NB4 (cell line): ENCODE results near the gene CHST5.

Experiments used
- DNase-seq: peaks from one replicate; pipeline ENCODE4 v3.0.0; 2010; ENCODE audit warnings: low read depth
- H3K4me3 ChIP-seq: one replicate; pipeline ENCODE4 v1.5.1; 2011; ENCODE audit warnings: mild to moderate bottlenecking, low read depth, low read length, moderate library complexity
- CTCF ChIP-seq: IDR thresholded peaks from one replicate; pipeline ENCODE4 v1.5.1; 2012; ENCODE audit warnings: low read depth, low read length
- MAX ChIP-seq: IDR thresholded peaks from 2 replicates; pipeline ENCODE4 v1.6.1; 2011; ENCODE audit warnings: low read depth, low read length
- MYC ChIP-seq: IDR thresholded peaks from 2 replicates; pipeline ENCODE4 v1.6.1; 2011; ENCODE audit warnings: low read depth, low read length
- POLR2A ChIP-seq: IDR thresholded peaks from 2 replicates; pipeline ENCODE4 v1.6.1; 2011; ENCODE audit warnings: mild to moderate bottlenecking; ENCODE audit not compliant: insufficient read length; ENCODE audit errors: extremely low read depth

Gene CHST5

GRCh38 chr16:75575958-75576357, 40.0 kb upstream of the CHST5 start:
- H3K4me3 ChIP-seq: no peak overlapping the region
- no peak for TF ChIP-seq POLR2A
- no peak for TF ChIP-seq CTCF
- TF ChIP-seq MYC: no peak
- TF ChIP-seq MAX: no peak
- no peak for DNase-seq

DNA sequence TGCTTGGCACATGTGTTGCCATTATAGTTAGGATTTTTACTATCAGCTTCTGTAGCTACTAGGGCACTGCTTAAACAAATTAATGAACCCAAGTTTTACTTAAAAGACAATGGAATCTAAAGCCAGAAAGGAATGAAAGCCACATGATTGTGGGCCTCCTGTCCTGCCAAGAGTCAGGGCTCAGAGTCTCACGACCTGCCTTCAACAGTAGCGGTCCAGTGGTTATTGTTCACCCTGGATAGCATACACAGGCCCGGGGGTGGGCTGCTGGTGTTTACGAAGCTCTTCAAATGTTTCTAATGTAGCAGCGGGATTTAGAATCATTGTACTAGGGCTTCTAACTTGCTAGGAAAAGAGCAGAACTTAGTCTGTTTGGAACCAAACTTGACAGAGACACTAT, 38.0 kb upstream of the CHST5 start:
- DNase-seq: no peak
- no peak overlapping the region for H3K4me3 ChIP-seq
- TF ChIP-seq CTCF (no peak), POLR2A (no peak), MYC (no peak), MAX (no peak)

DNA sequence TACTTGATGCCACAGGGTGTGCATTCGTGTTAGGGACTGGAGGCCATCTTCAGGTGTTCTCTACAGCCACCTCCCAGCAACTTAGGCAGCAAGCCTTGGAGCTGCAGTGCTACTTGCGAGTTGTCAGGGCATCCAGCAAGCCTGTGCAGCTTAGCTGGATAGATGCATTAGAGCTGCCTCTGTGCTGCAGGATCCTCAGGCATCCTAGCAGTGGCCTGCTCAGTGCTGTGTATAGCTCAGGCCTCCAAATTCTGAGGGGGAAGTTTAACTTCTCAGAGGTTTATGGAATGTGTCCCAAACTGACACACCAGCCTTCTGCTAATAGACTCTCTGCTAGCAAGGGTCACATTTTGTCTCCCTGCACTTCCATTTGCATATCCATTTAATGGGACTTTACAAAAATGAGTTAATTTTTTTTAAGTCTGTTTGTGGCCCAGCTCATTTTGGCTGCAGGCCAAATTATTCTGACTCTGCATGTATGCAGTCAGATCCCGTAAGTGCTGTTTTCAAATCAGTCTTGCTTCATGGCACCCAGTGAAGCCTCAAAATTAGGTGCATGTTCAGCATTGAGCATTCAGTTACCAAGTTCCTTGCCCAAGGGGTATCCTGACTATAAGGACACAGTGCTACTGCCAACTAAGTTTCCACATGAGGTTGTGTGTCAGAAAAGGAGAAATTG, 37.1 kb upstream of the CHST5 start:
- DNase-seq: no peak
- TF ChIP-seq MAX (no peak), MYC (no peak), POLR2A (no peak), CTCF (no peak)
- no peak overlapping the region for H3K4me3 ChIP-seq

- no peak overlapping the region for H3K4me3 ChIP-seq
- no peak for DNase-seq
- no peak for TF ChIP-seq MYC
- TF ChIP-seq MAX: no peak
- no peak for TF ChIP-seq POLR2A
- TF ChIP-seq CTCF: no peak
These were observed 34.6 kb upstream of the CHST5 start for GRCh38 chr16:75570396-75571065.

DNA sequence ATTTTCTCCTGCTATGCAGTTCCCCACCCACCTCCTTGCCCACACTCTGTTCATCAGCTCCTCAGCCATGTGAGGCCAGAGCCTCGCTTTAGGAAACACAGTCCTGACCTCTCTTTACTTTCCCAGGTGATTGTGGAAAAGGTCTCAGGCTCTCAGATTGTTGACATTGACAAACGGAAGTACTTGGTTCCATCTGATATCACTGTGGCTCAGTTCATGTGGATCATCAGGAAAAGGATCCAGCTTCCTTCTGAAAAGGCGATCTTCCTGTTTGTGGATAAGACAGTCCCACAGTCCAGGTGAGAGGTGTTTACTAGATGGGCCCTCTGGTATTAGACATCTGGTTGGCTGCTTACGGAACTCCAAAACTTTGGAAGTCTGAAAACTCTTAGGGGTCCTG, 32.0 kb upstream of the CHST5 start:
- no peak for DNase-seq
- TF ChIP-seq MAX (no peak), CTCF (no peak), MYC (no peak), POLR2A (no peak)
- H3K4me3 ChIP-seq: no peak overlapping the region
